Aorta (tissue), 5 donors: ENCODE measurements around the gene NDFIP1. TPM values are rescaled to one million over a fixed set of nuclear protein-coding genes. Genes with fewer than 3 reads are reported as not detected.

ENCODE experiments used
- ATAC-seq: fragments of 200-7000 bp; cut with Tn5 transposase; one replicate; pipeline ENCODE4 v1.9.1; 2022; ENCODE audit warnings: moderate library complexity; ENCODE audit not compliant: low FRiP score
- DNase-seq, 2 donors: peaks; one replicate each; pipeline ENCODE4 v3.0.0-alpha.2; 2020
- H3K27ac ChIP-seq, 2 donors: one replicate each; pipeline ENCODE4 v1.5.1; 2013; ENCODE audit warnings: low read length in 2 of 2, mild to moderate bottlenecking in 2 of 2, moderate library complexity in 2 of 2, control low read depth in 1 of 2, inconsistent platforms in 1 of 2, low read depth in 1 of 2
- H3K27me3 ChIP-seq, 2 donors: one replicate each; pipeline ENCODE4 v1.6.1; 2013; ENCODE audit warnings: control low read depth in 1 of 2, low read length in 1 of 2, mild to moderate bottlenecking in 1 of 2, moderate library complexity in 1 of 2; ENCODE audit not compliant: insufficient read depth in 2 of 2, control insufficient read depth in 1 of 2
- H3K36me3 ChIP-seq, 2 donors: one replicate each; pipeline ENCODE4 v1.6.1; 2013; ENCODE audit warnings: control low read depth in 1 of 2, low read length in 1 of 2, mild to moderate bottlenecking in 1 of 2; ENCODE audit not compliant: insufficient read depth in 2 of 2, control insufficient read depth in 1 of 2
- H3K4me1 ChIP-seq, 2 donors: one replicate each; pipeline ENCODE4 v1.6.1; 2013; ENCODE audit warnings: low read length in 2 of 2, control low read depth in 1 of 2, mild to moderate bottlenecking in 1 of 2, moderate library complexity in 1 of 2; ENCODE audit not compliant: insufficient read depth in 2 of 2, control insufficient read depth in 1 of 2
- H3K4me3 ChIP-seq, 2 donors: one replicate each; pipeline ENCODE4 v1.5.1; 2013; ENCODE audit warnings: low read length in 2 of 2, control low read depth in 1 of 2, mild to moderate bottlenecking in 1 of 2
- H3K9me3 ChIP-seq: one replicate; pipeline ENCODE4 v1.6.1; 2013; ENCODE audit warnings: mild to moderate bottlenecking, low read length; ENCODE audit not compliant: control insufficient read depth
- WGBS, 2 donors: extraction: QIAGEN DNeasy Blood & Tissue Kit; methylation state at CpG; one replicate each; pipeline ENCODE4 v1.1.7; 2013; 5-methylcytosine and 5-hydroxymethylcytosine counted together
- intact Hi-C, 2 donors: fragments of 100-400 bp; cut with DNase I; formaldehyde crosslinking; loops; one replicate each; pipeline versions ENCODE4 v1.14.2 to v1.15.0; 2022
- polyA plus RNA-seq, 2 donors: library from polyadenylated mRNA; stranded (reverse); fragments of 200-250 nt; gene quantifications; one replicate each; pipeline ENCODE4 v1.2.3, GENCODE V29; 2013
- total RNA-seq, 2 donors: library from RNA; stranded (reverse); fragmentation: NEBNext Ultra II Directional; extraction: Animal tissue kit (Norgen Biotek cat#: 25700); gene quantifications; one replicate each; pipeline ENCODE4 v1.2.1, GENCODE V29; 2021
- donor health status: healthy with polysubstance abuse.
- donor health status: Bipolar disorder and iron deficiency.
- donor health status: DM: no; HTN: no; CAD: no.
- donor health status: DM: no; HTN: no; CAD: no.
- donor health status: DM: yes; HTN: yes; CAD: no.

NDFIP1 gene
- total and polyA plus RNA-seq, 4 donors: 45.0 to 120 (median 78.6) TPM

DNA sequence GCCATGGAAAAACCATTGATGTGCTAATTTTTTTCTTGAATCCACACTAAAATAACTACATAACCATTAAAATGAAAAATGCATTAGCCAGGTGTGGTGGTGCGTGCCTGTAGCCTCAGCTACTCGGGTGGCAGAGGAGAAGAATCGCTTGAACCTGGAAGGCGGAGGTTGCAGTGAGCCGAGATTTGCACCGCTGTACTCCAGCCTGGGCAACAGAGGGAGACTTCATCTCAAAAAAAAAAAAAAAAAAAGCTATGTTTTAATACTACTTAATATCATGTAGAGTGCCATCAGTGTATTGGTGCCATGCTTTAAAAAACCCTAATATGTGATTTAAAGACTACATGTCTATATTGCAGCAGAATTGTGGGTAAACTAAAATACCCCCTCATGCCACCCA lies 58.9 kb downstream of the NDFIP1 start:
- intact Hi-C loops: no loop called here
- ATAC-seq (no peak), DNase-seq (no peak)
- Histone ChIP-seq H3K4me3 (no peak overlapping the region), H3K27ac (no peak overlapping the region), H3K36me3 (no peaks in the 10 kb centered on the region), H3K9me3 (no peaks in the 10 kb centered on the region), H3K27me3 (no peaks in the 10 kb centered on the region), H3K4me1 (no peaks in the 10 kb centered on the region)
- 96 to 97% methylated on average over 6 of the region's 6 CpGs for WGBS, 2 donors

DNA sequence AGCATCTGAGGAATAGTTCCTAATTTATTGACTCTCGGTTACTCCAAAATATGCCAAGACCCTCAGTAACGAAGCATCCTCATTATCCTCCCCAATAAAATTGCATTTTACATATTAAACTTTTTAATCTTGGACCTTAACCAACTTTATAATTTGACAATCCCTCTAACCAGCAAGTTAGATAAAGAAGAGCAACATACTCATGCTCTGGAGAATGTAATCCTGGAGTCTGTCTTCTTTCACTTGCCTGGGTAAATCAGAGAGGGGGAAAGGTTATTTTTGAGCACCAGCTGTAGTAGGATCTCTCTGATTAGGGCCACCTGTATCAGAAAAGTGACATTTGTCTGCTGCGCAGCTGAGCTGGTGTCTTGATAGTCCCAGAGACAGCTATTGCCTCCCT lies 59.8 kb downstream of the NDFIP1 start:
- H3K36me3 ChIP-seq: no peaks in the 10 kb centered on the region
- DNase-seq: no peak
- no peak for ATAC-seq
- H3K4me3 ChIP-seq: no peak overlapping the region
- H3K27me3 ChIP-seq: no peaks in the 10 kb centered on the region
- 97 to 98% methylated on average over 3 of the region's 3 CpGs for WGBS, 2 donors
- H3K9me3 ChIP-seq: no peaks in the 10 kb centered on the region
- intact Hi-C loops: no loop called here
- H3K4me1 ChIP-seq: no peaks in the 10 kb centered on the region
- H3K27ac ChIP-seq: no peak overlapping the region

DNA sequence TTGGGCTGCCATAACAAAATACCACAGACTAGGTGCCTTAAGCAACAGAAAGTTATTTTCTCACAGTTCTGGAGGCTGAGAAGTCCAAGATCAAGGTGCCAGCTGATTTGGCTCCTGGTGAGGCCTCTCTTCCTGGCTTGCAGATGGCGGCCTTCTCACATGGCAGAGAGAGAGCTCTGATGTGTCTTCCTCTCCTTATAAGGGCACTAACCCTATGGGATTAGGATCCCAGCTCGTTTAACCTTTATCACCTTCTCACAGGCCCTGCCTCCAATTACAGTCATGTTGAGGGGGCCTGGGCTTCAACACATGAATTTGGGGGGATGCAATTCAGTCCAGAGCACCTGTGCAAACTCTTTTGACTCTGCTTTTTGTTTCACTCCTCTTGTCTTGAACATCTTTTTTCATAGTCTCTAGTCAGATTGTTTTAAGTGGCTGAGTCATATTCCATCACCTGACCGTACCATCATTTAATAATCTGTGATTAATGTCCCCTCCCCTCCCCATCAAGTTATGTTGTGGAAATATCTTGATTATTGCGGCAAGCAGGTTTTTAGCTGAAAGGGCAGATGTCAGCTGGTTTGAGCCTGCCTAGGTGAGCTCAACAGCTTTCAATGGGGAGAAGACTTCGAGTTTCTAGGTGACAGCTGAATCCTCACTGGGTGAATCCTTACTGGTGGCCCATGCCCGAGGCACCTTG lies 61.8 kb downstream of the NDFIP1 start:
- DNase-seq (no peak), ATAC-seq (no peak)
- no peak overlapping the region for H3K27ac ChIP-seq
- intact Hi-C loops: no loop called here
- no peaks in the 10 kb centered on the region for H3K4me1 ChIP-seq
- H3K36me3 ChIP-seq: no peaks in the 10 kb centered on the region
- no peak overlapping the region for H3K4me3 ChIP-seq
- no peaks in the 10 kb centered on the region for H3K9me3 ChIP-seq
- WGBS, 2 donors: 90% methylated on average over 6 of the region's 6 CpGs
- H3K27me3 ChIP-seq: no peaks in the 10 kb centered on the region

DNA sequence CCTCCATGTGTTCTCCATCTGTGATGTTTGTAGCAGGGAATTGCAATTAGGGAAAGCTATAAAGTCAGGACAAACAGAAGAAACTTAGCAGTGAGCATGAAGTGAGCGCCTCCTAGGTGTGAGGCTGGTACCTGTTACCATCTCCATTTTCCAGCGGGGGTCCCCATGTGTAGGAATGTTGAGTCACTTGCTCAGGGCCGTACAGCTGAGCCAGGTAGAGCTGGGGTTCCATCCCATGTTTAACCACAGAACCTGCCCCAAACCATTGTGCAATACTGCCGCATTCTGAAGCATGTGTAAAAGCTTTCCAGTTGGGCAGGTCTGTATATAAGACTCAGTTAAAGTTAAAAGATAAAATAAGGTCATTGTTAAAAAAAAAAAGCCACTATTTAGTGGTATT lies 62.7 kb downstream of the NDFIP1 start:
- no peak for ATAC-seq
- no peaks in the 10 kb centered on the region for H3K4me1 ChIP-seq
- DNase-seq: no peak
- H3K36me3 ChIP-seq: no peaks in the 10 kb centered on the region
- intact Hi-C loops: no loop called here
- H3K27ac ChIP-seq: no peak overlapping the region
- 87 to 91% methylated on average over 4 of the region's 4 CpGs for WGBS, 2 donors
- H3K27me3 ChIP-seq: no peaks in the 10 kb centered on the region
- H3K4me3 ChIP-seq: no peak overlapping the region
- H3K9me3 ChIP-seq: no peaks in the 10 kb centered on the region

DNA sequence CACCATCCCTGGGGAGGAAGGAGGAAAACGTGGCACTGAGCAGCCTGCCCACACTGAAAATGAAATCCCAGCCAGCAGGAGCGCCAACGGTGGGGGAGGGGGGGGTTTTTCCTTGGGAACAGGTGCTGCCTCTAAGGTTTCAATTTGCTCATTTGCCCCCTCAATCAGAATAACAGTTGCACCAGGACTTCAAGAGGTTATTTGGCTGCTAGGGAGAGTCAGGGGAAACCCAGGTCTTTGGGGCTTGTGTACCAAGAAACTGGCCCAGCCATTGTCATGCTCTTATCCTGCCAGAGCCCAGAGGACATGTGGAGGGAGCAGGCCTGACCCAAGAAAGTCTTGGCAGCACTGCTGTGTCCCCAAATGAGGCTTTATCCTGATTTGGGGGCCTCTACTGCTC lies 66.5 kb downstream of the NDFIP1 start:
- intact Hi-C loops: no loop called here
- H3K36me3 ChIP-seq: no peaks in the 10 kb centered on the region
- no peak overlapping the region for H3K4me3 ChIP-seq
- DNase-seq: peak in 1 of 2 donors; percentile 16
- ATAC-seq: no peak
- no peak overlapping the region for H3K27ac ChIP-seq
- H3K9me3 ChIP-seq: no peaks in the 10 kb centered on the region
- 34 to 46% methylated on average over 3 of the region's 3 CpGs for WGBS, 2 donors
- no peaks in the 10 kb centered on the region for H3K27me3 ChIP-seq
- H3K4me1 ChIP-seq: no peaks in the 10 kb centered on the region

DNA sequence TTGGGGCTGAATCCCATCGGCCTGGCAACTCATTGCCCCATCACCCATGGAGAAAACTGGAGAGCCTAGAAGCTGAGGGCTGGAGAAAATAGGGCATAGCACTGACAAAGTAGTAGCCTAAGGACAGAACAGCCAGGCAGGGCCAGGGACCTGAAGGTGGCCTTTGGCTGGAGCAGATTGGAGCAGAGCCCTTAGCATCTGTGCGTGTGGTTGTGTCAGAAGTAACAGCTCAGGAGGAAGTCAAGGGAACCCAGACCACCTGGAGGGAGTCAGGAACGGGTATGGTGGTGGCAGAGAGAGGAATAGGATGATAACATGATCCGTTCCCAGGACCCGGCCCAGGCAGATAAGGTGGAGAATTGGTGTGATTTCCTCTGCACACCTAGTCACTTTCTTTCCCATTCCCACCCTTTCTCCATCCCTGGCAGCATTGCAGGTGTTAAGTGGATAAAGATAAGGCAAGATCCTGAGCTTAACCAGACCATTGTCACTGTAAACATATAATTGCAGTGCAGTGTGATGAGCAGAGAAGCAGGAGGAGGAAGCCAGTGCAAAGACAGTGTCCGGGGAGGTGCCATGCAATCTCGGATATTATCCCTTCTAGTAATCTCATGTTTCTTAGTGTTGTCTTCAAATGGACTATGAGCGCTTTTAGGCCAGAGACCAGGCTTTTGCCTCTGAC lies 67.0 kb downstream of the NDFIP1 start:
- no peaks in the 10 kb centered on the region for H3K9me3 ChIP-seq
- H3K4me3 ChIP-seq: no peak overlapping the region
- H3K36me3 ChIP-seq: no peaks in the 10 kb centered on the region
- no peak overlapping the region for H3K27ac ChIP-seq
- DNase-seq (no peak), ATAC-seq (no peak)
- H3K4me1 ChIP-seq: no peaks in the 10 kb centered on the region
- intact Hi-C loops: no loop called here
- no peaks in the 10 kb centered on the region for H3K27me3 ChIP-seq
- 89 to 91% methylated on average over 8 of the region's 8 CpGs for WGBS, 2 donors

DNA sequence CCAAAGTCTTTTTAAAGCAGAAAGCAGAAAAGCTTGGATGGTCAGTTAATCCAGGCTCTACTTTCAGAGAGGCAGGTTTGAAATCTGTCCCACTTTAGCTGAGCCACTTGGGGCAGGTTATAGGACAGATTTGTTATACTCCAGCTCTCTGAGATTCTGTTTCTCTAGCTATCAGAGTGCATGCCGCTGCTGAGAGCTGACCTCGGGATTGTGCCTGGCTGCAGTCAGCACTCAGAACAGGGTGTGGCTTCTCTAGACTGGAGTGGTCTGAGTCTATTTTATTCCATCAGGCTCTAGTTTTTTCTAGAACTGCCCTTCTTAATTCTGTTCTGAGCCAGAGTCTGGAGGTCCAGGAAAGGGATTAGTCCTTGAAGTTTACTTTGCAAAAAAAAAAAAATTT lies 67.7 kb downstream of the NDFIP1 start:
- DNase-seq (no peak), ATAC-seq (no peak)
- no peak overlapping the region for H3K27ac ChIP-seq
- intact Hi-C loops: no loop called here
- no peaks in the 10 kb centered on the region for H3K4me1 ChIP-seq
- no peaks in the 10 kb centered on the region for H3K9me3 ChIP-seq
- H3K36me3 ChIP-seq: no peaks in the 10 kb centered on the region
- WGBS, 2 donors: 41 to 48% methylated on average over 2 of the region's 2 CpGs
- H3K27me3 ChIP-seq: no peaks in the 10 kb centered on the region
- no peak overlapping the region for H3K4me3 ChIP-seq

DNA sequence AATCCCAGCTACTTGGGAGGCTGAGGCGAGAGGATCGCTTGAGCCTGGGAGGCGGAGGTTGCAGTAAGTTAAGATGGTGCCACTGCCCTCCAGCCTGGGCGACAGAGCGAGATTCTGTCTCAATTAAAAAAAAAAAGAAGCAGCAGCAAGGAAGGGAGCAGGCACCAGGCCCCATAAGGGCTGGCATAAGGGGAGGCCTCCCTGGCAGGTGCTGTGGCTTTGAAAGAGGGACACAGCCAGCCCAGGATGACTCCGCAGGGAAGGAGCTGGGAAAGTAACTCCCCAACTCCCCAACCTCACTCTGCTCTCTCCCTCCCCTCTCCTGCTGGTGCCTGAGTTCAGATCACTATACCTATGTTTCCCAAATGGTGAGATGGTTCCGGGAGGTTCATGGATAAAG lies 70.1 kb downstream of the NDFIP1 start:
- ATAC-seq (no peak), DNase-seq (peak in 1 of 2 donors; percentile 14)
- no peaks in the 10 kb centered on the region for H3K9me3 ChIP-seq
- 95 to 98% methylated on average over 7 of the region's 7 CpGs for WGBS, 2 donors
- no peaks in the 10 kb centered on the region for H3K4me1 ChIP-seq
- H3K36me3 ChIP-seq: no peaks in the 10 kb centered on the region
- no peak overlapping the region for H3K27ac ChIP-seq
- no peaks in the 10 kb centered on the region for H3K27me3 ChIP-seq
- intact Hi-C loops: no loop called here
- H3K4me3 ChIP-seq: no peak overlapping the region

DNA sequence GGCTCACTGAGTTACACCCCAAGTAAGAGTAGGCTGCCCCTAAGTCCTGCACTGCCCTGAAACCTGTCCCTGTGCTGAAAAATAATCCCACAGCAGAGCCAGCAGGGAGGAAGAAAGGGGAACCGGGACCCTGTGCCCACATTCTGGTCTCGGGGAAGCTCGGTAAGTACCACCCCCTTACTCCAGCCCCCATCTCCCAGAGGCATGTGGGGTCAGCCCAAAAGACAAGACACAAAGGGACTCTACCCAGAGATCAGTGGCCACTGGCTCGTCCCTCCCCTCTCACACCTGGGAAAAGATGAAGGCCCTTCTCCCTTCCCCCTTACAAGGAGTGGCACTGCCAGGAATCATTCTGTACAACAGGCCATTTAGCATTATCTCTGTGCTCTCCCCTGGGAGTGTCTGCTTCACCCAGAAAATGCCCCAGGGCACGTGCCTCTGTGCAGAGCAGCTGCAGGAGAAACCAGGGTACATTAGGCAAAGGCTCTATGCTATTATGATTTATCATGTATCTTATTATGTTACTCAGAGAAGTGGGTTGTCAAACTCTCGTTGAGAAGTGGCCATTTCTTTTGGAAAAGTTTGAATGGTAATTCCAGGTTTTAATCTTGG lies 71.3 kb downstream of the NDFIP1 start:
- H3K36me3 ChIP-seq: no peaks in the 10 kb centered on the region
- ATAC-seq (no peak), DNase-seq (peak in 1 of 2 donors; percentile 12)
- no peaks in the 10 kb centered on the region for H3K4me1 ChIP-seq
- intact Hi-C loops: no loop called here
- 89 to 90% methylated on average over 6 of the region's 6 CpGs for WGBS, 2 donors
- H3K27ac ChIP-seq: no peak overlapping the region
- H3K27me3 ChIP-seq: no peaks in the 10 kb centered on the region
- H3K9me3 ChIP-seq: no peaks in the 10 kb centered on the region
- H3K4me3 ChIP-seq: no peak overlapping the region
